HepG2 (cell line): ENCODE data around the gene NDUFB7. TPM values are rescaled to one million over a fixed set of nuclear protein-coding genes. Genes with fewer than 3 reads are reported as not detected.
A peak's percentile ranks its signal among the peaks of the same experiment; 100 is the strongest.

ENCODE experiments used
- IKZF4 ChIP-seq: sonication (generic); formaldehyde crosslinking; IDR thresholded peaks from 2 replicates; pipeline ENCODE4 v1.5.1; 2020; ENCODE audit warnings: borderline replicate concordance, mild to moderate bottlenecking, low read depth, missing genetic modification reagents; ENCODE audit errors: not compliant biosample characterization
- RARG ChIP-seq: sonication (generic); formaldehyde crosslinking; IDR thresholded peaks from 2 replicates; pipeline ENCODE4 v1.4.0; 2020; ENCODE audit warnings: low read depth, mild to moderate bottlenecking, missing genetic modification reagents
- TEAD3 ChIP-seq: optimal IDR thresholded peaks from 2 replicates; pipeline ENCODE3; 2016; ENCODE audit warnings: borderline replicate concordance
- ZBTB3 ChIP-seq: sonication (generic); formaldehyde crosslinking; IDR thresholded peaks from 2 replicates; pipeline ENCODE4 v1.4.0; 2020; ENCODE audit warnings: low read depth, mild to moderate bottlenecking, moderate library complexity, missing genetic modification reagents, borderline replicate concordance
- ZNF761 ChIP-seq: sonication (generic); formaldehyde crosslinking; conservative IDR thresholded peaks from 2 replicates; pipeline ENCODE4 v1.4.0; 2020; ENCODE audit warnings: mild to moderate bottlenecking, missing genetic modification reagents
- polyA plus RNA-seq, 8 experiments: library from polyadenylated mRNA; depleted of rRNA in 3 of 8; stranded (reverse) in 7 of 8; unstranded in 1 of 8; fragments of >200 nt; fragmentation: Illumina TruSeq in 4 of 8; extraction: Trizol in 4 of 8; gene quantifications; 2 replicates each; pipeline versions ENCODE4 v1.2.1 to v1.2.3, GENCODE V29; 2011 to 2016; ENCODE audit warnings: low read depth in 4 of 8, missing spikeins in 1 of 8, mixed read lengths in 1 of 8; ENCODE audit not compliant: insufficient read depth in 1 of 8
- total RNA-seq, 5 experiments: library from RNA; depleted of rRNA; stranded (reverse); fragments of >200 nt; fragmentation: Illumina TruSeq; extraction: Trizol; gene quantifications; 2 replicates each; pipeline ENCODE4 v1.2.3, GENCODE V29; 2016; ENCODE audit warnings: low read depth in 1 of 5
- TF ChIP-seq, protein P1 (sequence below): sonication (generic); formaldehyde crosslinking; IDR thresholded peaks from 2 replicates; pipeline ENCODE4 v1.4.0; 2020; ENCODE audit warnings: mild to moderate bottlenecking, missing genetic modification reagents, borderline replicate concordance
- TF ChIP-seq, protein P2 (sequence below): sonication (generic); formaldehyde crosslinking; IDR thresholded peaks from 2 replicates; pipeline ENCODE4 v1.8.1; 2023; ENCODE audit warnings: mild to moderate bottlenecking, inconsistent platforms, moderate library complexity, missing genetic modification reagents, borderline replicate concordance
- TF ChIP-seq, protein P3 (sequence below): IDR thresholded peaks from 2 replicates; pipeline ENCODE4 v1.6.1; 2016; ENCODE audit warnings: mild to moderate bottlenecking
- TF ChIP-seq, protein P4 (sequence below): sonication (generic); formaldehyde crosslinking; IDR thresholded peaks from 2 replicates; pipeline ENCODE4 v1.8.0; 2022; ENCODE audit warnings: mild to moderate bottlenecking, missing genetic modification reagents; ENCODE audit not compliant: insufficient replicate concordance
- TF ChIP-seq, protein P5 (sequence below): sonication (generic); formaldehyde crosslinking; IDR thresholded peaks from 2 replicates; pipeline ENCODE4 v1.4.0; 2020; ENCODE audit warnings: mild to moderate bottlenecking, missing genetic modification reagents
- TF ChIP-seq, protein P6 (sequence below): sonication (generic); formaldehyde crosslinking; IDR thresholded peaks from 2 replicates; pipeline ENCODE4 v1.4.0; 2020; ENCODE audit warnings: missing genetic modification reagents; ENCODE audit errors: not compliant biosample characterization

Gene NDUFB7
- total and polyA plus RNA-seq, 2 of the 13 experiments (the other 11 are each of a cell fraction or from before 2014, with no cell fraction given), result 156 to 198 TPM

DNA sequence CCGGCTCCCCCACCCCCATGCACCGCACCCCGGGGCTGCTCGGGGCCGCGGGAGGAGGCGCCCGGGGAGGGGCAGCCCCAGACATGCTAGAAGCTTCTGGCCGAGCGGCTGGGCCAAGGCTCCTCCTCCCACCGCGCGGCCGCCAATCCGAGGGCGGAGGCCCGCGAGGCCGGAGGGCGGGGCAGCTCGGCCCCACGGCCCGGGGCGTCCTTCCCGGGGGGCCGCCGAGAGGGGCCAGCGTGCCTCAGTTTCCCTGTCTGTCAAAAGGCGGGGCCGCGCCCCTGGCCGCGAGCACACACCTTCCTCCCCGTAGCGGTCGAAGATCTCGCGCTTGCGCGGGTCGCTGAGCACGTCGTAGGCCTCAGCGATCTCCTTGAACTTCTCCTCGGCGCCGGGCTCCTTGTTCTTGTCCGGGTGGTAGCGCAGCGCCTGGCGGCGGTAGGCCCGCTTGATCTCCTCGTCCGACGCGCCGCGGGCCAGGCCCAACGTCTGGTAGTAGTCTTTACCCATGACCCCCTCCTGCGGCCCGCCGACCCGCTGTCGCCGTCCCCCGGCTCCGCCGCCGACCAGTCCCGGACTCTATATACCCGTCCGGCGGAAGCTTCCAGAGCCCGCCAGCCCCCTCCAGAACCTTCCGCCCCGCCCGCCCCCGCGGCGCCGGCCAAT is 53.9 kb downstream of the NDUFB7 start, which contains the start of gene DNAJB1 (continued):
- TF ChIP-seq, protein P1, sequence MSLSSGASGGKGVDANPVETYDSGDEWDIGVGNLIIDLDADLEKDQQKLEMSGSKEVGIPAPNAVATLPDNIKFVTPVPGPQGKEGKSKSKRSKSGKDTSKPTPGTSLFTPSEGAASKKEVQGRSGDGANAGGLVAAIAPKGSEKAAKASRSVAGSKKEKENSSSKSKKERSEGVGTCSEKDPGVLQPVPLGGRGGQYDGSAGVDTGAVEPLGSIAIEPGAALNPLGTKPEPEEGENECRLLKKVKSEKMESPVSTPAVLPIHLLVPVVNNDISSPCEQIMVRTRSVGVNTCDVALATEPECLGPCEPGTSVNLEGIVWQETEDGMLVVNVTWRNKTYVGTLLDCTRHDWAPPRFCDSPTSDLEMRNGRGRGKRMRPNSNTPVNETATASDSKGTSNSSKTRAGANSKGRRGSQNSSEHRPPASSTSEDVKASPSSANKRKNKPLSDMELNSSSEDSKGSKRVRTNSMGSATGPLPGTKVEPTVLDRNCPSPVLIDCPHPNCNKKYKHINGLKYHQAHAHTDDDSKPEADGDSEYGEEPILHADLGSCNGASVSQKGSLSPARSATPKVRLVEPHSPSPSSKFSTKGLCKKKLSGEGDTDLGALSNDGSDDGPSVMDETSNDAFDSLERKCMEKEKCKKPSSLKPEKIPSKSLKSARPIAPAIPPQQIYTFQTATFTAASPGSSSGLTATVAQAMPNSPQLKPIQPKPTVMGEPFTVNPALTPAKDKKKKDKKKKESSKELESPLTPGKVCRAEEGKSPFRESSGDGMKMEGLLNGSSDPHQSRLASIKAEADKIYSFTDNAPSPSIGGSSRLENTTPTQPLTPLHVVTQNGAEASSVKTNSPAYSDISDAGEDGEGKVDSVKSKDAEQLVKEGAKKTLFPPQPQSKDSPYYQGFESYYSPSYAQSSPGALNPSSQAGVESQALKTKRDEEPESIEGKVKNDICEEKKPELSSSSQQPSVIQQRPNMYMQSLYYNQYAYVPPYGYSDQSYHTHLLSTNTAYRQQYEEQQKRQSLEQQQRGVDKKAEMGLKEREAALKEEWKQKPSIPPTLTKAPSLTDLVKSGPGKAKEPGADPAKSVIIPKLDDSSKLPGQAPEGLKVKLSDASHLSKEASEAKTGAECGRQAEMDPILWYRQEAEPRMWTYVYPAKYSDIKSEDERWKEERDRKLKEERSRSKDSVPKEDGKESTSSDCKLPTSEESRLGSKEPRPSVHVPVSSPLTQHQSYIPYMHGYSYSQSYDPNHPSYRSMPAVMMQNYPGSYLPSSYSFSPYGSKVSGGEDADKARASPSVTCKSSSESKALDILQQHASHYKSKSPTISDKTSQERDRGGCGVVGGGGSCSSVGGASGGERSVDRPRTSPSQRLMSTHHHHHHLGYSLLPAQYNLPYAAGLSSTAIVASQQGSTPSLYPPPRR (CRISPR knock-in tag), result peak; percentile 39; the same call in 1 of the 2 replicates
- TF ChIP-seq IKZF4 (CRISPR knock-in tag), result no peak
- TF ChIP-seq, protein P2, sequence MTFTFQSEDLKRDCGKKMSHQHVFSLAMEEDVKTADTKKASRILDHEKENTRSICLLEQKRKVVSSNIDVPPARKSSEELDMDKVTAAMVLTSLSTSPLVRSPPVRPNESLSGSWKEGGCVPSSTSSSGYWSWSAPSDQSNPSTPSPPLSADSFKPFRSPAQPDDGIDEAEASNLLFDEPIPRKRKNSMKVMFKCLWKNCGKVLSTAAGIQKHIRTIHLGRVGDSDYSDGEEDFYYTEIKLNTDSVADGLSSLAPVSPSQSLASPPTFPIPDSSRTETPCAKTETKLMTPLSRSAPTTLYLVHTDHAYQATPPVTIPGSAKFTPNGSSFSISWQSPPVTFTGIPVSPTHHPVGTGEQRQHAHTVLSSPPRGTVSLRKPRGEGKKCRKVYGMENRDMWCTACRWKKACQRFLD (CRISPR knock-in tag), result 0 out of 2 replicates have a peak, but pooled peaks have one; percentile 60
- no peak for TF ChIP-seq TEAD3 (CRISPR knock-in tag)
- TF ChIP-seq, protein P3, sequence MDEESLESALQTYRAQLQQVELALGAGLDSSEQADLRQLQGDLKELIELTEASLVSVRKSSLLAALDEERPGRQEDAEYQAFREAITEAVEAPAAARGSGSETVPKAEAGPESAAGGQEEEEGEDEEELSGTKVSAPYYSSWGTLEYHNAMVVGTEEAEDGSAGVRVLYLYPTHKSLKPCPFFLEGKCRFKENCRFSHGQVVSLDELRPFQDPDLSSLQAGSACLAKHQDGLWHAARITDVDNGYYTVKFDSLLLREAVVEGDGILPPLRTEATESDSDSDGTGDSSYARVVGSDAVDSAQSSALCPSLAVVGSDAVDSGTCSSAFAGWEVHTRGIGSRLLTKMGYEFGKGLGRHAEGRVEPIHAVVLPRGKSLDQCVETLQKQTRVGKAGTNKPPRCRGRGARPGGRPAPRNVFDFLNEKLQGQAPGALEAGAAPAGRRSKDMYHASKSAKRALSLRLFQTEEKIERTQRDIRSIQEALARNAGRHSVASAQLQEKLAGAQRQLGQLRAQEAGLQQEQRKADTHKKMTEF (CRISPR knock-in tag), result peak; percentile 61; the same call in 1 of the 2 replicates
- no peak for TF ChIP-seq RARG
- no peak; the same call in 1 of the 2 replicates for TF ChIP-seq ZBTB3 (CRISPR knock-in tag)
- TF ChIP-seq ZNF761 (CRISPR knock-in tag), result peak; percentile 52; the same call in 1 of the 2 replicates
- TF ChIP-seq, protein P4, sequence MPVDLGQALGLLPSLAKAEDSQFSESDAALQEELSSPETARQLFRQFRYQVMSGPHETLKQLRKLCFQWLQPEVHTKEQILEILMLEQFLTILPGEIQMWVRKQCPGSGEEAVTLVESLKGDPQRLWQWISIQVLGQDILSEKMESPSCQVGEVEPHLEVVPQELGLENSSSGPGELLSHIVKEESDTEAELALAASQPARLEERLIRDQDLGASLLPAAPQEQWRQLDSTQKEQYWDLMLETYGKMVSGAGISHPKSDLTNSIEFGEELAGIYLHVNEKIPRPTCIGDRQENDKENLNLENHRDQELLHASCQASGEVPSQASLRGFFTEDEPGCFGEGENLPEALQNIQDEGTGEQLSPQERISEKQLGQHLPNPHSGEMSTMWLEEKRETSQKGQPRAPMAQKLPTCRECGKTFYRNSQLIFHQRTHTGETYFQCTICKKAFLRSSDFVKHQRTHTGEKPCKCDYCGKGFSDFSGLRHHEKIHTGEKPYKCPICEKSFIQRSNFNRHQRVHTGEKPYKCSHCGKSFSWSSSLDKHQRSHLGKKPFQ (CRISPR knock-in tag), result no peak
- TF ChIP-seq, protein P5, sequence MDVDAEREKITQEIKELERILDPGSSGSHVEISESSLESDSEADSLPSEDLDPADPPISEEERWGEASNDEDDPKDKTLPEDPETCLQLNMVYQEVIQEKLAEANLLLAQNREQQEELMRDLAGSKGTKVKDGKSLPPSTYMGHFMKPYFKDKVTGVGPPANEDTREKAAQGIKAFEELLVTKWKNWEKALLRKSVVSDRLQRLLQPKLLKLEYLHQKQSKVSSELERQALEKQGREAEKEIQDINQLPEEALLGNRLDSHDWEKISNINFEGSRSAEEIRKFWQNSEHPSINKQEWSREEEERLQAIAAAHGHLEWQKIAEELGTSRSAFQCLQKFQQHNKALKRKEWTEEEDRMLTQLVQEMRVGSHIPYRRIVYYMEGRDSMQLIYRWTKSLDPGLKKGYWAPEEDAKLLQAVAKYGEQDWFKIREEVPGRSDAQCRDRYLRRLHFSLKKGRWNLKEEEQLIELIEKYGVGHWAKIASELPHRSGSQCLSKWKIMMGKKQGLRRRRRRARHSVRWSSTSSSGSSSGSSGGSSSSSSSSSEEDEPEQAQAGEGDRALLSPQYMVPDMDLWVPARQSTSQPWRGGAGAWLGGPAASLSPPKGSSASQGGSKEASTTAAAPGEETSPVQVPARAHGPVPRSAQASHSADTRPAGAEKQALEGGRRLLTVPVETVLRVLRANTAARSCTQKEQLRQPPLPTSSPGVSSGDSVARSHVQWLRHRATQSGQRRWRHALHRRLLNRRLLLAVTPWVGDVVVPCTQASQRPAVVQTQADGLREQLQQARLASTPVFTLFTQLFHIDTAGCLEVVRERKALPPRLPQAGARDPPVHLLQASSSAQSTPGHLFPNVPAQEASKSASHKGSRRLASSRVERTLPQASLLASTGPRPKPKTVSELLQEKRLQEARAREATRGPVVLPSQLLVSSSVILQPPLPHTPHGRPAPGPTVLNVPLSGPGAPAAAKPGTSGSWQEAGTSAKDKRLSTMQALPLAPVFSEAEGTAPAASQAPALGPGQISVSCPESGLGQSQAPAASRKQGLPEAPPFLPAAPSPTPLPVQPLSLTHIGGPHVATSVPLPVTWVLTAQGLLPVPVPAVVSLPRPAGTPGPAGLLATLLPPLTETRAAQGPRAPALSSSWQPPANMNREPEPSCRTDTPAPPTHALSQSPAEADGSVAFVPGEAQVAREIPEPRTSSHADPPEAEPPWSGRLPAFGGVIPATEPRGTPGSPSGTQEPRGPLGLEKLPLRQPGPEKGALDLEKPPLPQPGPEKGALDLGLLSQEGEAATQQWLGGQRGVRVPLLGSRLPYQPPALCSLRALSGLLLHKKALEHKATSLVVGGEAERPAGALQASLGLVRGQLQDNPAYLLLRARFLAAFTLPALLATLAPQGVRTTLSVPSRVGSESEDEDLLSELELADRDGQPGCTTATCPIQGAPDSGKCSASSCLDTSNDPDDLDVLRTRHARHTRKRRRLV (CRISPR knock-in tag), result no peak
- TF ChIP-seq, protein P6, sequence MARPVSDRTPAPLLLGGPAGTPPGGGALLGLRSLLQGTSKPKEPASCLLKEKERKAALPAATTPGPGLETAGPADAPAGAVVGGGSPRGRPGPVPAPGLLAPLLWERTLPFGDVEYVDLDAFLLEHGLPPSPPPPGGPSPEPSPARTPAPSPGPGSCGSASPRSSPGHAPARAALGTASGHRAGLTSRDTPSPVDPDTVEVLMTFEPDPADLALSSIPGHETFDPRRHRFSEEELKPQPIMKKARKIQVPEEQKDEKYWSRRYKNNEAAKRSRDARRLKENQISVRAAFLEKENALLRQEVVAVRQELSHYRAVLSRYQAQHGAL (CRISPR knock-in tag), result no peak
